Measurements from ENCODE around the gene EHHADH. TPM values are rescaled to one million over a fixed set of nuclear protein-coding genes. Genes with fewer than 3 reads are reported as not detected.
"Not testable (repeated sequence)": the region's sequence is repeated elsewhere in the genome, so short reads cannot be mapped to it uniquely, and the experiment has no call there.

The EHHADH gene
- total RNA-seq (2014; rRNA removed; shearing (Covaris generic)), result 5.1 and 6.0 TPM in 2 replicates
- polyA plus RNA-seq (2016; fragmentation: Nextera tagmentation; extraction: Ambion mirVana), result 1.7 and 2.5 TPM in 2 replicates
- long read RNA-seq, partial matches to known transcripts, result 0 of 1 reads
- long read RNA-seq, other reads (novel, unspliced or antisense), result 0 of 1 reads

DNA sequence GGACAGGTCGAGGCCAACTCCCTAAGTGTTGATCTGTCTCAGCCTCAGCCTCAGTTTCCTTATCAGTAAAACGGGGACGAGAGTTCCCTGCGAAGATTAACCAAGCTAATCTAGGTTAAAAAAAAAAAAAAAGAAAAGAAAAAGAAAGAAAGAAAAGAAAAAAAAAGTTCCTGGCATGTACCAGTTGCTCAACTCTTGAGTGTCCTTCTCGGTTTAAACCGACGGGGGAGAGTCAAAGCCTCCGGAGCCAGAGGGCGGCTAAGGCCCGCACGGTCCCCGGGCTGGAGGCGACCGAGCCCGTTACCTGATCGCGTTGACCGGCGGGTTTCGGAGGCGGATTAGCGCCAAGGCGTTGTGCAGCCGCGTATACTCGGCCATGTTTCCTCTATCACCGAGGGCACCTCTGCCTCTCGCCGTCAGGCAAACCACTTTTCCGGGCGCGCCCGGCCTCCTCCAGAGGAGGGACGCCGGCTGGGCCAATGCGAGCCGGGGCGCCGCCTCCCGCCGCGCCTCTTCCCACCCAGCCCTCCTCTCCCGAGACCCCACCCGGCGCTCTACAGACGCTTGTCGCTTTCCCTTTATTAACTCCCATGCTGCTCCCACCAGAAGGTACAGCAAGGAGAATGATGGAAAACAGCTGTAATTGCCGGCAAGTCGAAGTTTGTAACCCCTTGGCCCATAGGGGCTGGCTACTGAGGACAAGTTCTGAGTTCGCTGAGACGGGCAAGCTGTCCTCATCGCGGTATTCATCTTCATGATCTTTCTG is at the start of gene EHHADH:
Gene EHHADH (minus strand): TSS at position 405 of the 766 bp plus-strand sequence. CDS start 27 bp downstream, at position 378.
- Mint-ChIP-seq H3K36me3 (ENCODE audit: low read depth) (peaks cover 15% of the 10 kb centered on the region; the same call in 2 of the 3 replicates), H3K27ac (no peak within 1 kb of the TSS), H3K9me3 (peaks cover 22% of the 10 kb centered on the region; the same call in 2 of the 3 replicates), H3K4me1 (peaks cover 8% of the 10 kb centered on the region; the same call in 2 of the 3 replicates), H3K27me3 (ENCODE audit: insufficient read depth, low read depth, poor library complexity) (no peaks in the 10 kb centered on the region), H3K4me3 (peak within 1 kb of the TSS; percentile 71)
- Histone ChIP-seq H3K79me2 (replicated peaks; ENCODE audit: insufficient read depth) (no peaks in the 10 kb centered on the region), H3F3A (replicated peaks; ENCODE audit: low read depth) (no peaks in the 10 kb centered on the region), H3K4me1 (ENCODE audit: insufficient read depth) (peaks cover 16% of the 10 kb centered on the region), H3K9me2 (ENCODE audit: insufficient read depth) (no peaks in the 10 kb centered on the region; the same call in 1 of the 2 replicates), H3K4me2 (peak within 1 kb of the TSS; percentile 81), H3K27me3 (ENCODE audit: insufficient read depth) (no peaks in the 10 kb centered on the region), H3K36me3 (ENCODE audit: insufficient read depth) (no peaks in the 10 kb centered on the region), H3K27ac (ENCODE audit: low read depth) (peak within 1 kb of the TSS; percentile 56; the same call in 1 of the 2 replicates), H2AFZ (peak within 1 kb of the TSS; percentile 96), H4K20me1 (replicated peaks; ENCODE audit: insufficient read depth) (no peaks in the 10 kb centered on the region), H3K4me3 (peak within 1 kb of the TSS; percentile 68)
- peak; percentile 93 for ATAC-seq
- TF ChIP-seq POLR2AphosphoS5 (IDR thresholded peaks at IDR 0.05; ENCODE audit: low read depth) (peak; percentile 73), EZH2phosphoT487 (IDR thresholded peaks at IDR 0.05; ENCODE audit: unreplicated experiment) (no peak)
- peak; percentile 66 for DNase-seq (ENCODE audit: low spot score)

DNA sequence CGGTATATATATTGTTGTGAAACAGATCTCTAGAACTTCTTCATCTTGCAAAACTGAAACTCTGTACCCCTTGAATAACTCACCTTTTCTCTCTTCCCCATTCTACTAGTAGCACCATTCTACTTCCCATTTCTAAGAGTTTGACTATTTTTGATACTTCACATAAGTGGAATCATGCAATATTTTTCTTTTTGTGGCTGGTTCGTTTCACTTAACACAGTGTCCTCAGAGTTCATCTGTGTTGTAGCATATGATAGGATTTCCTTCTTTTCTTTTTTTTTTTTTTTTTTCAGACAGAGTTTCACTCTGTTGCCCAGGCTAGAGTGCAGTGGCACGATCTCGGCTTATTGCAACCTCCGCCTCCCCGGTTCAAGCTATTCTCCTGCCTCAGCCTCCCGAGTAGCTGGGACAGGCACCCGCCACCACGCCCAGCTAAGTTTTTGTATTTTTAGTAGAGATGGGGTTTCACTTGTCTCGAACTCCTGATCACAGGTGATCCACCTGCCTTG is 46.1 kb upstream of the EHHADH start:
- not testable (repeated sequence) for H3K4me1 ChIP-seq (ENCODE audit: insufficient read depth); H3K4me1 Mint-ChIP-seq; H3K27me3 ChIP-seq (ENCODE audit: insufficient read depth); H3F3A ChIP-seq (replicated peaks; ENCODE audit: low read depth); ATAC-seq; H3K27ac ChIP-seq (ENCODE audit: low read depth); DNase-seq (ENCODE audit: low spot score); H3K36me3 ChIP-seq (ENCODE audit: insufficient read depth); H3K36me3 Mint-ChIP-seq (ENCODE audit: low read depth); H2AFZ ChIP-seq; H3K79me2 ChIP-seq (replicated peaks; ENCODE audit: insufficient read depth); H3K9me3 Mint-ChIP-seq; H3K9me2 ChIP-seq (ENCODE audit: insufficient read depth); H3K4me3 Mint-ChIP-seq; H3K4me2 ChIP-seq; H3K27ac Mint-ChIP-seq; H3K4me3 ChIP-seq; H3K27me3 Mint-ChIP-seq (ENCODE audit: insufficient read depth, low read depth, poor library complexity); H4K20me1 ChIP-seq (replicated peaks; ENCODE audit: insufficient read depth)

DNA sequence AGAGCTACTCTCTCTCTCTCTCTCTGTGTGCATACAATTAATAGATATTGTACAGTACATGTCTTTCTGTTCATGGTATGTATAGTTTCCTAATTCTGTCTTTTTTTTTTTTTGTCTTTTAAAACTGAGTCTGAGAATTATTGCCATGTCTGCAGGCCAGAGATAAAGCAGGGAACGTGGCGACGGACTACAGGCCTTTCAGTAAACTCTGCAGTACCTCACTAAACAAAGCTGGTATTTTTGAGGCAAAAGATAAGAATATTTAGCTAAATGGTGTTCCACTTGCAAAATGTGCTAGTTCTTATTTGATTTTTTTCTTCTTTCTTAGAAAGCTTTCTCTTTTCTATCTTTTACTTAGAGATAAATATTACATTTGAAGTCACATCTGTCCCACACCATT is 44.0 kb upstream of the EHHADH start:
- no peaks in the 10 kb centered on the region for H3K36me3 Mint-ChIP-seq (ENCODE audit: low read depth)

More for the DNA sequence above, 44.0 kb upstream of the EHHADH start:
- no peaks in the 10 kb centered on the region for H3K36me3 ChIP-seq (ENCODE audit: insufficient read depth)
- no peak for DNase-seq (ENCODE audit: low spot score)
- H2AFZ ChIP-seq, result no peak overlapping the region
- H3K4me3 ChIP-seq, result no peak overlapping the region
- no peak for ATAC-seq
- 0 out of 2 replicates have a peak, but pooled peaks cover 6% of the 10 kb centered on the region for H4K20me1 ChIP-seq (replicated peaks; ENCODE audit: insufficient read depth)
- no peaks in the 10 kb centered on the region for H3K4me1 ChIP-seq (ENCODE audit: insufficient read depth)
- no peak overlapping the region for H3K27ac ChIP-seq (ENCODE audit: low read depth)
- TF ChIP-seq, protein P1, sequence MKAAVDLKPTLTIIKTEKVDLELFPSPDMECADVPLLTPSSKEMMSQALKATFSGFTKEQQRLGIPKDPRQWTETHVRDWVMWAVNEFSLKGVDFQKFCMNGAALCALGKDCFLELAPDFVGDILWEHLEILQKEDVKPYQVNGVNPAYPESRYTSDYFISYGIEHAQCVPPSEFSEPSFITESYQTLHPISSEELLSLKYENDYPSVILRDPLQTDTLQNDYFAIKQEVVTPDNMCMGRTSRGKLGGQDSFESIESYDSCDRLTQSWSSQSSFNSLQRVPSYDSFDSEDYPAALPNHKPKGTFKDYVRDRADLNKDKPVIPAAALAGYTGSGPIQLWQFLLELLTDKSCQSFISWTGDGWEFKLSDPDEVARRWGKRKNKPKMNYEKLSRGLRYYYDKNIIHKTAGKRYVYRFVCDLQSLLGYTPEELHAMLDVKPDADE (IDR thresholded peaks at IDR 0.05), result no peak
- TF ChIP-seq EZH2 (IDR thresholded peaks at IDR 0.05; ENCODE audit: low read depth, unreplicated experiment) (no peak), NANOG (IDR thresholded peaks at IDR 0.05; ENCODE audit: borderline replicate concordance) (no peak), ZNF331 (CRISPR knock-in tag; IDR thresholded peaks at IDR 0.05; ENCODE audit: low read depth) (no peak)
- TF ChIP-seq, protein P2, sequence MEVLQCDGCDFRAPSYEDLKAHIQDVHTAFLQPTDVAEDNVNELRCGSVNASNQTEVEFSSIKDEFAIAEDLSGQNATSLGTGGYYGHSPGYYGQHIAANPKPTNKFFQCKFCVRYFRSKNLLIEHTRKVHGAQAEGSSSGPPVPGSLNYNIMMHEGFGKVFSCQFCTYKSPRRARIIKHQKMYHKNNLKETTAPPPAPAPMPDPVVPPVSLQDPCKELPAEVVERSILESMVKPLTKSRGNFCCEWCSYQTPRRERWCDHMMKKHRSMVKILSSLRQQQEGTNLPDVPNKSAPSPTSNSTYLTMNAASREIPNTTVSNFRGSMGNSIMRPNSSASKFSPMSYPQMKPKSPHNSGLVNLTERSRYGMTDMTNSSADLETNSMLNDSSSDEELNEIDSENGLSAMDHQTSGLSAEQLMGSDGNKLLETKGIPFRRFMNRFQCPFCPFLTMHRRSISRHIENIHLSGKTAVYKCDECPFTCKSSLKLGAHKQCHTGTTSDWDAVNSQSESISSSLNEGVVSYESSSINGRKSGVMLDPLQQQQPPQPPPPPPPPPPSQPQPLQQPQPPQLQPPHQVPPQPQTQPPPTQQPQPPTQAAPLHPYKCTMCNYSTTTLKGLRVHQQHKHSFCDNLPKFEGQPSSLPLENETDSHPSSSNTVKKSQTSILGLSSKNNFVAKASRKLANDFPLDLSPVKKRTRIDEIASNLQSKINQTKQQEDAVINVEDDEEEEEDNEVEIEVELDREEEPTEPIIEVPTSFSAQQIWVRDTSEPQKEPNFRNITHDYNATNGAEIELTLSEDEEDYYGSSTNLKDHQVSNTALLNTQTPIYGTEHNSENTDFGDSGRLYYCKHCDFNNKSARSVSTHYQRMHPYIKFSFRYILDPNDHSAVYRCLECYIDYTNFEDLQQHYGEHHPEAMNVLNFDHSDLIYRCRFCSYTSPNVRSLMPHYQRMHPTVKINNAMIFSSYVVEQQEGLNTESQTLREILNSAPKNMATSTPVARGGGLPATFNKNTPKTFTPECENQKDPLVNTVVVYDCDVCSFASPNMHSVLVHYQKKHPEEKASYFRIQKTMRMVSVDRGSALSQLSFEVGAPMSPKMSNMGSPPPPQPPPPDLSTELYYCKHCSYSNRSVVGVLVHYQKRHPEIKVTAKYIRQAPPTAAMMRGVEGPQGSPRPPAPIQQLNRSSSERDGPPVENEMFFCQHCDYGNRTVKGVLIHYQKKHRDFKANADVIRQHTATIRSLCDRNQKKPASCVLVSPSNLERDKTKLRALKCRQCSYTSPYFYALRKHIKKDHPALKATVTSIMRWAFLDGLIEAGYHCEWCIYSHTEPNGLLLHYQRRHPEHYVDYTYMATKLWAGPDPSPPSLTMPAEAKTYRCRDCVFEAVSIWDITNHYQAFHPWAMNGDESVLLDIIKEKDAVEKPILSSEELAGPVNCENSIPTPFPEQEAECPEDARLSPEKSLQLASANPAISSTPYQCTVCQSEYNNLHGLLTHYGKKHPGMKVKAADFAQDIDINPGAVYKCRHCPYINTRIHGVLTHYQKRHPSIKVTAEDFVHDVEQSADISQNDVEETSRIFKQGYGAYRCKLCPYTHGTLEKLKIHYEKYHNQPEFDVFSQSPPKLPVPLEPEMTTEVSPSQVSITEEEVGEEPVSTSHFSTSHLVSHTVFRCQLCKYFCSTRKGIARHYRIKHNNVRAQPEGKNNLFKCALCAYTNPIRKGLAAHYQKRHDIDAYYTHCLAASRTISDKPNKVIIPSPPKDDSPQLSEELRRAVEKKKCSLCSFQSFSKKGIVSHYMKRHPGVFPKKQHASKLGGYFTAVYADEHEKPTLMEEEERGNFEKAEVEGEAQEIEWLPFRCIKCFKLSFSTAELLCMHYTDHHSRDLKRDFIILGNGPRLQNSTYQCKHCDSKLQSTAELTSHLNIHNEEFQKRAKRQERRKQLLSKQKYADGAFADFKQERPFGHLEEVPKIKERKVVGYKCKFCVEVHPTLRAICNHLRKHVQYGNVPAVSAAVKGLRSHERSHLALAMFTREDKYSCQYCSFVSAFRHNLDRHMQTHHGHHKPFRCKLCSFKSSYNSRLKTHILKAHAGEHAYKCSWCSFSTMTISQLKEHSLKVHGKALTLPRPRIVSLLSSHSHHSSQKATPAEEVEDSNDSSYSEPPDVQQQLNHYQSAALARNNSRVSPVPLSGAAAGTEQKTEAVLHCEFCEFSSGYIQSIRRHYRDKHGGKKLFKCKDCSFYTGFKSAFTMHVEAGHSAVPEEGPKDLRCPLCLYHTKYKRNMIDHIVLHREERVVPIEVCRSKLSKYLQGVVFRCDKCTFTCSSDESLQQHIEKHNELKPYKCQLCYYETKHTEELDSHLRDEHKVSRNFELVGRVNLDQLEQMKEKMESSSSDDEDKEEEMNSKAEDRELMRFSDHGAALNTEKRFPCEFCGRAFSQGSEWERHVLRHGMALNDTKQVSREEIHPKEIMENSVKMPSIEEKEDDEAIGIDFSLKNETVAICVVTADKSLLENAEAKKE (CRISPR knock-in tag; IDR thresholded peaks at IDR 0.05), result no peak
- no peaks in the 10 kb centered on the region for H3K79me2 ChIP-seq (replicated peaks; ENCODE audit: insufficient read depth)
- Mint-ChIP-seq H3K27me3 (ENCODE audit: insufficient read depth, low read depth, poor library complexity) (no peaks in the 10 kb centered on the region), H3K4me3 (no peak overlapping the region), H3K4me1 (no peaks in the 10 kb centered on the region), H3K9me3 (no peaks in the 10 kb centered on the region), H3K27ac (no peak overlapping the region)
- H3K4me2 ChIP-seq, result no peak overlapping the region
- no peaks in the 10 kb centered on the region for H3F3A ChIP-seq (replicated peaks; ENCODE audit: low read depth)
- H3K9me2 ChIP-seq (ENCODE audit: insufficient read depth), result no peaks in the 10 kb centered on the region
- H3K27me3 ChIP-seq (ENCODE audit: insufficient read depth), result no peaks in the 10 kb centered on the region

Measured in GM23338 (cell line).